ENCODE data around the gene MSI2.

The MSI2 gene

DNA sequence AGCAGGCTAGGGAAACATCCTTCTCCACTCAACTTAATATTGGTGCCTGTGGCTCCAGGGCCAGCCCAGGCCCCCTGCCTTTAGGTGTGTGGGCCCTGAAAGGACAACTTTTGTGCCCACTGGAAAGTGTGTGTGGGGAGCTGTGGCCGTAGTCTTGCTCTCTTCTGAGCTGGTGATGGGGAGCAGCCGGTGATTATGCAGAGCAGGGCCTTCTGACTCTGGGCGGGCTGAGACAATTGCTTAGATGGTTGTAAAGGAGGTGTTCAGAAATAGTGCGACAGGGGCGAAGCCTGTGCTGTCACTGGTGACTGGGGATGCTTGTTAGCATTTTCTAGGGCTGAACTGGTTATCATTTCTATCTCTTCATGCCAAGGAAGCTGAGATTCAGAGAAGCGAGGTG, 62.6 kb downstream of the MSI2 start:
- DNase-seq (ENCODE audit: low spot score): no peak

DNA sequence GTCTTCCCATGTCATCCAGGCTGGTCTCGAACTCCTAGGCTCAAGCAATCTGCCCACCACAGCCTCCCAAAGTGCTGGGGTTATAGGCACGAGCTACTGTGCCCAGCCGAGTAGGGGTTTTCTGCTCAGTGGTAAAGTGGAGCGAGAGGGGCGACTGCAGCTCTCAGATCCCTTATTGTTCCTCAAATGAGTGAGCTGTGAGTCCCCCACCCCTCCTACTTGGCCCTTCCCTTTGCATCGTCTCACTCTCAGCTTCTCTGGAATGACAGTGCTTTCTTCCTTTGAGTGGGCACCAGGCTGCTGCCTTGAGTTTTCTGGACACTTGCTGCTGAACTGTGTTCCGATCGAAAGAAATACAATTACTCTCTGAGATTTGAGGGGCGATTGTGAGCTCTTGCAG, 63.5 kb downstream of the MSI2 start:
- no peak for DNase-seq (ENCODE audit: low spot score)

- DNase-seq (ENCODE audit: low spot score): no peak
Observed at GRCh38 chr17:57323391-57323790, 67.1 kb downstream of the MSI2 start.

- DNase-seq (ENCODE audit: low spot score): no peak
Observed at GRCh38 chr17:57324060-57324459, 67.7 kb downstream of the MSI2 start.

DNA sequence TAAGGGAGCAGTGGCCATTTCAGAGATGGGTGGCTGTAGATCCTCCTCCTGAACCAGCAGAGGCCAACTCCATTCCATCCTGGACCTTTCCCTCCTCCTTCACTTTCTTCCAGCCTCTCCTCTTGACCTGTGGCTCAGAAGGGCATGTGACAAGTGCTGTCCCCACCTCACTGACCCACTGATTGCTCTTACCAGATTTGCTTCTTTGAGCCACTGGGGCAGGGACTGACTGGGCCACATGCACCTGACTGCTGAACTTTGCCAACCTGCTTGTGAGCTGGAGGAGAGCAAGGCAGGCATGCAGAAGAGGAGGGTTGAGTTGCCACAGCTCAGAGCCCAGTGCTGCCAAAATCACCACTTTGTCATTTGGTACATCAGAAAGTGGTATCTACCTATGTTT, 68.3 kb downstream of the MSI2 start:
- no peak for DNase-seq (ENCODE audit: low spot score)

DNA sequence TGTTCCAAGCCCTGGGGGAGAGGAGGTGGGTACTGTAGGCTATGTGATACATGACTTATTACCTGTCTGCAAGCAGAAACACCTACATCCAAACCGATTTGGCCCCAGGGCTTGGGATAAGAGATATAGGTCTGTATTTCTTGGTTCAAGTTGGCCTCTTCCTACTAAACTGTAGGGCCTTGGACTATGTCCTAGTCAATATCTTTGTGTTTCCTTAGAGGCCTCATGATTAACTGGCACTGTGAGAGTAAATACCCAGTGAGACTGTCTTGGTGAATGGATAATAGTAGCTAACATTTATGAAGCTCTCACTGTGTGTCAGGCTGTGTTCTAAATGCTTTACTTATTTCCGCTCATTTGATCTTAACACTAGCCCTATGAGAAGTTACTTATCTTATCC, 70.0 kb downstream of the MSI2 start:
- DNase-seq (ENCODE audit: low spot score): no peak

- DNase-seq (ENCODE audit: low spot score): no peak
Observed at GRCh38 chr17:57326764-57327163, 70.4 kb downstream of the MSI2 start.

- DNase-seq (ENCODE audit: low spot score): no peak
Observed at GRCh38 chr17:57327176-57327970, 71.0 kb downstream of the MSI2 start.

GRCh38 chr17:57328109-57328882, 72.0 kb downstream of the MSI2 start:
- no peak for DNase-seq (ENCODE audit: low spot score)

- DNase-seq (ENCODE audit: low spot score): no peak
Observed at GRCh38 chr17:57329380-57330214, 73.3 kb downstream of the MSI2 start.

DNA sequence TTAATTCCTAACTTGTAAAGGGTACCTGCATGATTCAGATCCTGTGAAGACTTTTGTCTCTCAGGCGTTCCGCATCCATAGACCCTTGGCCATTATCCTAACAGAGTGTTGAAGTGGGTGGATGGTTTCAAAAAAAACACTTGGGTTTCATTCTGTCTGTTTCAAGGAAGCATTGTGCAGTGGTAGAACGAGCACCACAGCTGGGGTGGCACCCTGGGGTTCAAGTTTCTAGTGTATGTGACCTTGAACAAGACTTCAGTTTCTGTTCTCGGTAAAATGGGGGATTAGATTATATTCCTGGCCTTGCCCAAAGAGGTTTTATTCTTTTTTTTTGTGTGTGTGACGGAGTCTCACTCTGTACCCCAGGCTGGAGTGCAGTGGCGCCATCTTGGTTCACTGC, 74.3 kb downstream of the MSI2 start:
- no peak for DNase-seq (ENCODE audit: low spot score)

- DNase-seq (ENCODE audit: low spot score): no peak
Observed at GRCh38 chr17:57331423-57331822, 75.1 kb downstream of the MSI2 start.

GRCh38 chr17:57332501-57332900, 76.2 kb downstream of the MSI2 start:
- DNase-seq (ENCODE audit: low spot score): no peak

DNA sequence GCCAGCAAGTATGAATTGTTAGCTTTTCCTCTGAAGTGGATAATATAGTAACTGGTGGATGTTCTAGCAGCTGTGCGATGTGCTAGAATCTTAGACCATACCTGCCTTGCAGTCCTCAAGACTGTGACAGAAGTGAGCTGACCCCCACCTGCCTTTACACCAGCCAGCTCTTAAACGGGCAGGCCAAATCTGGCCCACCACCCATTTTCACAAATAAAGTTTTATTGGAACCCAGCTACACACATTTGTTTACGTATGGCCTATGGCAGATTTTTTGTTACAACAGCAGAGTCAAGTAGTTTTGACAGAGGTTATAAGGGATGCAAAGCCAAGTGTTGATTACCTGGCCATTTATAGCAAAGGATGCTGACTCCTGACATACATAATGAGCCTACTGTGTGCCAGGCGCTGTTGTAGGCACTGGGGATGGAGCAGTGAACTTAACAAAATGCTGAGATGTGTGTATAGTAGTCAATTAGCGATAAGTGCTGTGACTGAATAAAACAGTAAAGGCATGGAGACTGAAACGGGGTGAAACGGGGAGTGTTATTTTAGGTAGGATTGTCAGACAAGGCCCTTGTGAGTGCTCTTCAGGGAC, 79.0 kb downstream of the MSI2 start:
- DNase-seq (ENCODE audit: low spot score): no peak

DNA sequence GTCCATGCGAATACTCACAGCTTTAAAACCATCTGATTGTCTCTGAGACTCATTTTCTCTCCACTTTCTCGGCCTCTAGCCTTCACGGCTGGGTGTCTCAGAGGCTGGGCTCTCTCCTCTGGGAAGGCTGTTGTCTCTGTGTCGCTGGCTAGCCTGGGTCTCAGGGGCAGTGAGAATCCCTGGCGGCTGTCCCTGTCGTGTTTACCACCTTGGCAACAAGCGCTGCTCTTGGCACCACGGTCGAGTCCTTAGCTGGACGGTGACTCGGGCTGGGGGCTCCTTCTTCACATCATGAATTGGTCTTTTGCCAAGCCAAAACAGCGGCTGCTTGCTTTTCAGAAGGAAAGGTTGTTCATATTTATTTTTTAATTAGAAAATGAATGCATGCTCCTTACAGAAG, 81.1 kb downstream of the MSI2 start:
- no peak for DNase-seq (ENCODE audit: low spot score)

DNA sequence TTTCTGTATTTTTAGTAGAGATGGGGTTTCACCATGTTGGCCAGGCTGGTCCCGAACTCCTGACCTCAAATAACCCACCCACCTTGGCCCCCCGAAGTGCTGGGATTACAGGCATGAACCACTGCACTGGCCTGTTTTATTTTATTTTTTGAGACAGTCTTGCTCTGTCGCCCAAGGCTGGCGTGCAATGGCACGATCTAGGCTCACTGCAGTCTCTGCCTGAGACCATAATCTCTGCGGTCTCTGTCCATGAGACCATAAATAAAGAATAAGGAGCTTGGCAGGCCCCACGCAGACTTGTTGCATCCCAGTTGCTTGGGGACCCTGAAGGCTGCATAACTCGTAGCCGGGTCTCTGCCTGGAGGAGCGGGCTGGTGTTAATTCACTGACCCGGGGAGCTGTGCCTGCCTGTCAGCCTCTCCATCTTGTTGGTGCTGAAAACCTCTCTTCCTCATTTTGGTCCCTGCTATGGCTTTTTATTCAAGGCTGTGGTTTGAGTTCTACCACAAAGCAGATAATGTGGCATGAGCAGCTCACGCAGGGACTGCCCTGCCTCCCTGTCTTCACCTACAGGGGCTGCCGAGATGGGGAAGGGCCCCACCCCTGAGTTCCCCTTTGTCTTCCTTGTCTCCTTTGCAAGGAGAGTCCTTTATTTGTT, 82.1 kb downstream of the MSI2 start:
- DNase-seq (ENCODE audit: low spot score): no peak

DNA sequence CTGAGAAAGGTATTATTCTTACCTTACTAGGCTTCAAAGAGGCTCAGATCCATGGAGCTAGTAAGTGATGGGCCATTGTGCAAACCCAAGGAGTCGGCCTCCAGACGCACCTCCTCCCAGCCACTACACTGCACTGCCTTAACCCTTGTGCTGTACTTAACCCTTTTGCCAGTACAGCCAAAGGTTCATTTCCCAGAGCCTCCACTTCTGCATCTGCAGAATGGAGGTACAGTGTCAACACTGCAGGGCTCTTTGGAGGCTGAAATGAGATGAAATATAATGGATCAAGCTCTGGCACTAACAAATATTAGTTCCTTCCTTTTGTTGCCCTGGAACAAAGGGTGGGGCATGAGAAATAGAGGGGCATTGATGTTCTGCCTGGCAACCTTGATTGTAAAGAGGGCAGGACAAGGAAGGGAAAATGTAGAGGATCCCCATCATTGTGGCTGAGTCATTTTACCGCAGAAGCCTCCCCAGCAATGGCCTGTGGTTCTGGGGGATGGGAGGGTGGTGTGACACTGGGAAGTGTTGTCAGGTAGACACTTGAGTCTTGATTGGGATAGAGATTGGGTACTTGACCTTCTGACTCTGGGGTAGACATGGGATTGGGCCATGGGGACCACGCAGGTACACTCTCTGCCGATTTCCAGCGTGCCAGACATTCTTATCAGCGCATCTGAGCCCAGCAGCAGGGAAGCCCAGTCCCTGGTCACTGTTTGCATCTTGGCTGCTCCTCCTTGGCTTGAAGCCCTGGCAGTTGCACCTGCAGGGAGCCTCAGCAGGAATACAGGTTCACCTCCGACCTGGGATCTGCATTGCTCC, 84.0 kb downstream of the MSI2 start:
- no peak for DNase-seq (ENCODE audit: low spot score)

DNA sequence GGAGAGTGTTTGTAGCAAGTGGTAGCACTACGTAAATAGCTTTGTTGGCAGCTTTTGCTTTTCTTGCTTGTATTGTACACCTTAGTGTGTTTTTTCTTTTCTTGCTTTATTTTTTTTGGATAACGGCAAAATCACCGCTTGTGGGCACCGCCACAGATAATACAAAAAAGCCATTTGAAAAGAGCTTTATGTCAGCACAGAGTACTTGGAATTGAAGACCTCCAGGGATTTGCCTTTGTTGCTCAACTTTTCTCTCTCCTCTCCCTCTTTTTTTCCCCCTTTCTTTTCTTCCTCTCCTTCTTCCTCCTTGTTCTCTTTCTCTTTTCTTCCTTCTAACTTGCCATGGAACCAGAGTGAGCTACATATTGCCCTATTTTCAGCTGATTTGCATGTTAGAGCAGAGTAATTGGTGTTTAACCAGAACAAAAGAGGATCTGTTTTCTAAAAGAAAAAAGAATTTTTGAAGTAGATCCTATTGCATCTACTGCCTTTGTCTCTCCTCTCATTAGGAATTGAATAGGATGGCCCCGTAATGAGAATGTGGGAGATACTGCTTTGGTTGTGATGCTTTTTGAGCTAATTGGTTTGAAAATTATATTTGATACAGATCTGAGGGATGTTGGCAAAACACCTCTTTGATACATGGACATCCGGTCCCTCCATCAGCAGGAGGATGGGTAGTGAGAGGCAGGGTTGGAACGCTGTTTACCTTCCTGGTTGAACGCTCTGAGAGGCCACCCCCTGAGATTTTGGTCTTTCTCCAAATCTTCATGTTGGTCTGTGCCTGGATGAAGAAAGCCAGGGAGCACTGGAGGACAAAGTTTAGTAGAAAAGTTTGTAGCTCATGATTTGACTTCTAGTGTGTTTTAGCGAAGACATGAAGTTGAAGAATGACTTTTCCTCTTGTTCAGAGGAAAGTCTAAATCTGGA, 85.6 kb downstream of the MSI2 start:
- no peak for DNase-seq (ENCODE audit: low spot score)

- no peak for DNase-seq (ENCODE audit: low spot score)
Observed at GRCh38 chr17:57342963-57343589, 86.8 kb downstream of the MSI2 start.

Data from hematopoietic multipotent progenitor cell treated with erythropoietin and hydrocortisone succinate and interleukin-3 and kit ligand, for 17 days (in vitro differentiated cells).